GM12878 (cell line): Measurements from ENCODE around the gene TBC1D10A. TPM values are rescaled to one million over a fixed set of nuclear protein-coding genes. Genes with fewer than 3 reads are reported as not detected.

ENCODE experiments used
- CBX5 ChIP-seq: sonication (generic); IDR thresholded peaks from 2 replicates; pipeline ENCODE4 v1.6.1; 2016; ENCODE audit warnings: low read depth, moderate library complexity, mild to moderate bottlenecking, inconsistent platforms
- CHD4 ChIP-seq: fragments of 200-600 bp; sonication (generic); IDR thresholded peaks from 2 replicates; pipeline ENCODE4 v1.6.1; 2016; ENCODE audit warnings: mild to moderate bottlenecking
- DPF2 ChIP-seq: fragments of 450-650 bp; IDR thresholded peaks from 2 replicates; pipeline ENCODE4 v1.6.1; 2017; ENCODE audit warnings: mild to moderate bottlenecking
- EZH2 ChIP-seq: IDR thresholded peaks from 2 replicates; pipeline ENCODE4 v1.6.1; 2012; ENCODE audit warnings: low read depth, mild to moderate bottlenecking, control low read depth, inconsistent platforms, low read length, borderline replicate concordance; ENCODE audit not compliant: control insufficient read depth
- HDAC6 ChIP-seq: fragments of 200-600 bp; sonication (generic); IDR thresholded peaks from one replicate; pipeline ENCODE4 v1.8.0; 2017; ENCODE audit warnings: antibody characterized with exemption; ENCODE audit not compliant: unreplicated experiment
- IRF4 ChIP-seq: IDR thresholded peaks from 2 replicates; pipeline ENCODE4 v1.6.1; 2011; ENCODE audit warnings: low read depth, low read length
- LARP7 ChIP-seq: fragments of 450-650 bp; IDR thresholded peaks from 2 replicates; pipeline ENCODE4 v1.6.1; 2017; ENCODE audit warnings: mild to moderate bottlenecking
- MEF2B ChIP-seq: fragments of 450-650 bp; IDR thresholded peaks from 2 replicates; pipeline ENCODE4 v1.6.1; 2018; ENCODE audit warnings: mild to moderate bottlenecking, moderate library complexity; ENCODE audit not compliant: partially characterized antibody, poor library complexity, severe bottlenecking
- NFYB ChIP-seq: IDR thresholded peaks from 2 replicates; pipeline ENCODE4 v1.6.1; 2011; ENCODE audit warnings: low read depth, mild to moderate bottlenecking, low read length, improper control_type of control experiment, moderate library complexity; ENCODE audit not compliant: insufficient read depth
- PAX8 ChIP-seq: fragments of 450-650 bp; IDR thresholded peaks from 2 replicates; pipeline ENCODE4 v1.6.1; 2017; ENCODE audit warnings: mild to moderate bottlenecking, moderate library complexity
- PML ChIP-seq: IDR thresholded peaks from 2 replicates; pipeline ENCODE4 v1.6.1; 2012; ENCODE audit warnings: low read length, inconsistent platforms
- RB1 ChIP-seq: fragments of 450-650 bp; formaldehyde crosslinking; IDR thresholded peaks from 2 replicates; pipeline ENCODE4 v1.6.1; 2017; ENCODE audit warnings: mild to moderate bottlenecking, borderline replicate concordance
- SIN3A ChIP-seq: IDR thresholded peaks from 2 replicates; pipeline ENCODE4 v1.6.1; 2012; ENCODE audit warnings: low read depth, low read length, improper control_type of control experiment
- SREBF1 ChIP-seq: IDR thresholded peaks from 2 replicates; pipeline ENCODE4 v1.6.1; 2012; ENCODE audit warnings: mild to moderate bottlenecking, low read length
- SREBF2 ChIP-seq: IDR thresholded peaks from 2 replicates; pipeline ENCODE4 v1.6.1; 2012; ENCODE audit warnings: mild to moderate bottlenecking, low read length
- SRF ChIP-seq, 2 experiments: IDR thresholded peaks; 2 replicates each; pipeline ENCODE4 v1.6.1; 2011; ENCODE audit warnings: low read depth in 2 of 2, low read length in 2 of 2, mild to moderate bottlenecking in 1 of 2, moderate library complexity in 1 of 2
- TARDBP ChIP-seq: IDR thresholded peaks from 2 replicates; pipeline ENCODE4 v1.6.1; 2016; ENCODE audit warnings: borderline replicate concordance
- TCF3 ChIP-seq: IDR thresholded peaks from 2 replicates; pipeline ENCODE4 v1.6.1; 2012; ENCODE audit warnings: low read depth, mild to moderate bottlenecking, low read length, borderline replicate concordance; ENCODE audit not compliant: insufficient read depth
- ZNF207 ChIP-seq: fragments of 450-650 bp; IDR thresholded peaks from 2 replicates; pipeline ENCODE4 v1.6.1; 2014; ENCODE audit warnings: antibody characterized with exemption, mild to moderate bottlenecking, borderline replicate concordance
- ZNF24 ChIP-seq: fragments of 450-650 bp; IDR thresholded peaks from 2 replicates; pipeline ENCODE4 v1.6.1; 2017; ENCODE audit warnings: antibody characterized with exemption, mild to moderate bottlenecking
- ZNF274 ChIP-seq: IDR thresholded peaks from one replicate; pipeline ENCODE4 v1.8.0; 2011; ENCODE audit not compliant: insufficient read length, insufficient read depth
- ZNF384 ChIP-seq: IDR thresholded peaks from 2 replicates; pipeline ENCODE4 v1.6.1; 2012; ENCODE audit warnings: low read depth, mild to moderate bottlenecking, low read length, improper control_type of control experiment, borderline replicate concordance
- polyA plus RNA-seq, 11 experiments: library from polyadenylated mRNA; depleted of rRNA in 4 of 11; unstranded in 6 of 11; stranded (reverse) in 5 of 11; fragments of >200 nt; fragmentation: Nextera tagmentation in 4 of 11; fragmentation: Illumina TruSeq in 1 of 11; extraction: Ambion mirVana in 4 of 11; extraction: Trizol in 1 of 11; gene quantifications; 1 replicate in 1 of 11; 2 replicates in 10 of 11; pipeline versions ENCODE4 v1.2.1 to v1.2.3, GENCODE V29; 2011 to 2016; ENCODE audit warnings: inconsistent platforms in 2 of 11, missing spikeins in 2 of 11, low read depth in 1 of 11
- total RNA-seq, 4 experiments: library from RNA; depleted of rRNA in 3 of 4; stranded (reverse); fragments of >200 nt in 3 of 4; fragmentation: Illumina TruSeq in 1 of 4; extraction: Trizol in 1 of 4; gene quantifications; 2 replicates each; pipeline versions ENCODE4 v1.2.1 to v1.2.3, GENCODE V29; 2013 to 2021
- TF ChIP-seq, protein P1 (sequence below): fragments of 450-650 bp; IDR thresholded peaks from 2 replicates; pipeline ENCODE4 v1.6.1; 2018; ENCODE audit warnings: mild to moderate bottlenecking, low read depth, moderate library complexity; ENCODE audit not compliant: partially characterized antibody

TBC1D10A gene
- total and polyA plus RNA-seq, 10 of the 15 experiments (the other 5 are each of a cell fraction or from before 2014, with no cell fraction given): 0.27 to 25.7 (median 15.3) TPM

DNA sequence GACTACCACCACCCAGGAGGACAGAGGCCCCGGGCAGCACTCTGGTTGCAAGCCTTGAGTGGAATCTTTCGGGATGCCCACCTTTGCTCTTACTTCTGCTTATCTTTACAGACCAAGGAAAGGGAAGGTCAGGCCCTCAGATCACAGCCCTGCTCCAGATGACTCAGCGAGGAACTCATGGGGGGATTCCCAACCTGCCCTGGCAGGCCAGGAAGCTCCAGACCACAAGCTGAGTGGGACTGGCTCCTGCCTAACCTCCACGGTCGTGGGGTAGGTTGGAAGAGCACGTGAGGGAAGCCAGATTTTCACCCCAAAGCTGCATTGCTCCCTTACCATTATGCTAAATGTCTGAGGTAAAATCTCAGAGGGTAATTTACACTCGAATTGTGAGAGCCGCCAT is 11.8 kb downstream of the TBC1D10A start (continued):
- TF ChIP-seq CBX5 (no peak), CHD4 (no peak), MEF2B (no peak), RB1 (no peak), IRF4 (0 out of 2 replicates have a peak, but pooled peaks have one; percentile 43), HDAC6 (no peak), PML (no peak), SRF (IDR thresholded peaks at IDR 0.05; ENCODE audit: low read depth in 2 of 2, low read length in 2 of 2) (no peak), PAX8 (no peak), EZH2 (no peak), ZNF274 (no peak), DPF2 (peak; percentile 90), SREBF1 (no peak), ZNF24 (no peak), ZNF384 (no peak), LARP7 (no peak), TARDBP (no peak), NFYB (no peak), SREBF2 (no peak), TCF3 (no peak), SIN3A (no peak), ZNF207 (no peak)
- TF ChIP-seq, protein P1, sequence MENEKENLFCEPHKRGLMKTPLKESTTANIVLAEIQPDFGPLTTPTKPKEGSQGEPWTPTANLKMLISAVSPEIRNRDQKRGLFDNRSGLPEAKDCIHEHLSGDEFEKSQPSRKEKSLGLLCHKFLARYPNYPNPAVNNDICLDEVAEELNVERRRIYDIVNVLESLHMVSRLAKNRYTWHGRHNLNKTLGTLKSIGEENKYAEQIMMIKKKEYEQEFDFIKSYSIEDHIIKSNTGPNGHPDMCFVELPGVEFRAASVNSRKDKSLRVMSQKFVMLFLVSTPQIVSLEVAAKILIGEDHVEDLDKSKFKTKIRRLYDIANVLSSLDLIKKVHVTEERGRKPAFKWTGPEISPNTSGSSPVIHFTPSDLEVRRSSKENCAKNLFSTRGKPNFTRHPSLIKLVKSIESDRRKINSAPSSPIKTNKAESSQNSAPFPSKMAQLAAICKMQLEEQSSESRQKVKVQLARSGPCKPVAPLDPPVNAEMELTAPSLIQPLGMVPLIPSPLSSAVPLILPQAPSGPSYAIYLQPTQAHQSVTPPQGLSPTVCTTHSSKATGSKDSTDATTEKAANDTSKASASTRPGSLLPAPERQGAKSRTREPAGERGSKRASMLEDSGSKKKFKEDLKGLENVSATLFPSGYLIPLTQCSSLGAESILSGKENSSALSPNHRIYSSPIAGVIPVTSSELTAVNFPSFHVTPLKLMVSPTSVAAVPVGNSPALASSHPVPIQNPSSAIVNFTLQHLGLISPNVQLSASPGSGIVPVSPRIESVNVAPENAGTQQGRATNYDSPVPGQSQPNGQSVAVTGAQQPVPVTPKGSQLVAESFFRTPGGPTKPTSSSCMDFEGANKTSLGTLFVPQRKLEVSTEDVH: no peak
